IMR-90 (cell line): ENCODE measurements around the gene IL11. TPM values are rescaled to one million over a fixed set of nuclear protein-coding genes. Genes with fewer than 3 reads are reported as not detected.

Source experiments
- ATAC-seq: fragments of 200-7000 bp; cut with Tn5 transposase; 2 replicates; pipeline ENCODE4 v1.9.1; 2020; ENCODE audit warnings: low read depth, mild to moderate bottlenecking, moderate library complexity
- BruUV-seq: library from RNA; stranded (reverse); fragments of 400-500 nt; replicated peaks from 2 replicates; lab custom pipeline; 2021; lab: Mats Ljungman, UMichigan
- CTCF ChIA-PET: fragments of 300-600 bp; formaldehyde crosslinking; extraction: SDS; loops from one replicate; lab custom pipeline; 2021; ENCODE audit warnings: antibody characterized with exemption; lab: Yijun Ruan, JAX
- POLR2A ChIA-PET: fragments of 300-600 bp; sonication (Branson Sonifier 250); formaldehyde crosslinking; loops from one replicate; lab custom pipeline; 2022; ENCODE audit warnings: antibody characterized with exemption; ENCODE audit not compliant: unreplicated experiment; lab: Charles Lee
- DNase-seq: peaks from one replicate; pipeline ENCODE4 v3.0.0; 2013
- H2AFZ ChIP-seq: replicated peaks from 2 replicates; pipeline ENCODE3; 2013; ENCODE audit warnings: low read length, mild to moderate bottlenecking; ENCODE audit not compliant: poor library complexity
- H2AK5ac ChIP-seq: 2 replicates; pipeline ENCODE4 v1.6.1; 2013; ENCODE audit warnings: low read depth, low read length, inconsistent platforms
- H2AK9ac ChIP-seq: replicated peaks from 2 replicates; pipeline ENCODE3; 2013; ENCODE audit warnings: mild to moderate bottlenecking, low read depth, low read length, moderate library complexity; ENCODE audit not compliant: poor library complexity
- H2BK120ac ChIP-seq: 2 replicates; pipeline ENCODE4 v1.6.1; 2013; ENCODE audit warnings: low read depth, low read length, inconsistent platforms
- H2BK15ac ChIP-seq: 3 replicates; pipeline ENCODE4 v1.6.1; 2013; ENCODE audit warnings: low read depth, low read length, inconsistent platforms
- H2BK20ac ChIP-seq: 2 replicates; pipeline ENCODE4 v1.6.1; 2013; ENCODE audit warnings: low read depth, mild to moderate bottlenecking, inconsistent platforms, low read length, moderate library complexity
- H2BK5ac ChIP-seq: 2 replicates; pipeline ENCODE4 v1.6.1; 2013; ENCODE audit warnings: mild to moderate bottlenecking, low read depth, low read length, inconsistent platforms; ENCODE audit not compliant: poor library complexity, severe bottlenecking
- H3K14ac ChIP-seq: replicated peaks from 2 replicates; pipeline ENCODE4 v1.6.1; 2013; ENCODE audit warnings: low read depth, low read length, inconsistent platforms
- H3K18ac ChIP-seq: 2 replicates; pipeline ENCODE4 v1.6.1; 2013; ENCODE audit warnings: low read depth, low read length, control low read depth
- H3K23ac ChIP-seq: 2 replicates; pipeline ENCODE4 v1.6.1; 2013; ENCODE audit warnings: low read depth, low read length, inconsistent platforms
- H3K27ac ChIP-seq: 2 replicates; pipeline ENCODE4 v1.5.1; 2013; ENCODE audit warnings: mild to moderate bottlenecking, control low read depth, low read length; ENCODE audit not compliant: insufficient read depth
- H3K27me3 ChIP-seq: 2 replicates; pipeline ENCODE4 v1.6.1; 2013; ENCODE audit warnings: low read length; ENCODE audit not compliant: control insufficient read depth, insufficient read depth
- H3K36me3 ChIP-seq: 2 replicates; pipeline ENCODE4 v1.6.1; 2013; ENCODE audit warnings: low read length, mixed read lengths; ENCODE audit not compliant: control insufficient read depth, insufficient read depth
- H3K4ac ChIP-seq: 2 replicates; pipeline ENCODE4 v1.6.1; 2013; ENCODE audit warnings: low read depth, low read length, inconsistent platforms
- H3K4me1 ChIP-seq: 2 replicates; pipeline ENCODE4 v1.6.1; 2013; ENCODE audit warnings: low read length, mixed read lengths; ENCODE audit not compliant: control insufficient read depth, insufficient read depth
- H3K4me2 ChIP-seq: 2 replicates; pipeline ENCODE4 v1.6.1; 2013; ENCODE audit warnings: low read depth, mild to moderate bottlenecking, control low read depth, low read length, moderate library complexity
- H3K4me3 ChIP-seq: 2 replicates; pipeline ENCODE4 v1.5.1; 2013; ENCODE audit warnings: low read depth, mild to moderate bottlenecking, control low read depth, low read length, moderate library complexity; ENCODE audit not compliant: insufficient read depth
- H3K56ac ChIP-seq: 2 replicates; pipeline ENCODE4 v1.6.1; 2013; ENCODE audit warnings: low read length, inconsistent platforms; ENCODE audit not compliant: insufficient read depth; ENCODE audit errors: extremely low read depth
- H3K79me1 ChIP-seq, 2 experiments: 2 replicates each; pipeline ENCODE4 v1.6.1; 2013; ENCODE audit warnings: low read length in 2 of 2, inconsistent platforms in 1 of 2, low read depth in 1 of 2
- H3K9ac ChIP-seq: 2 replicates; pipeline ENCODE4 v1.6.1; 2013; ENCODE audit warnings: low read depth, low read length, control low read depth
- H3K9me1 ChIP-seq: 2 replicates; pipeline ENCODE4 v1.6.1; 2013; ENCODE audit warnings: low read length, inconsistent platforms; ENCODE audit not compliant: insufficient read depth
- H3K9me3 ChIP-seq: 2 replicates; pipeline ENCODE4 v1.6.1; 2013; ENCODE audit warnings: low read length; ENCODE audit not compliant: control insufficient read depth, insufficient read depth
- H4K20me1 ChIP-seq: 2 replicates; pipeline ENCODE4 v1.6.1; 2013; ENCODE audit warnings: low read length, inconsistent platforms; ENCODE audit not compliant: insufficient read depth
- H4K5ac ChIP-seq: 2 replicates; pipeline ENCODE4 v1.6.1; 2013; ENCODE audit warnings: mild to moderate bottlenecking, low read depth, low read length, control low read depth
- H4K8ac ChIP-seq, 2 experiments: 2 replicates each; pipeline ENCODE4 v1.6.1; 2013; ENCODE audit warnings: low read depth in 2 of 2, low read length in 2 of 2, control low read depth in 1 of 2, inconsistent platforms in 1 of 2
- H4K91ac ChIP-seq: 2 replicates; pipeline ENCODE4 v1.6.1; 2013; ENCODE audit warnings: low read depth, low read length, inconsistent platforms; ENCODE audit not compliant: insufficient read depth
- CEBPB ChIP-seq: IDR thresholded peaks from 2 replicates; pipeline ENCODE4 v1.6.1; 2012; ENCODE audit warnings: low read depth, low read length, improper control_type of control experiment
- CTCF ChIP-seq: conservative IDR thresholded peaks from 2 replicates; pipeline ENCODE4 v1.5.1; 2012; ENCODE audit warnings: mild to moderate bottlenecking, low read depth, low read length, improper control_type of control experiment
- ELK1 ChIP-seq: fragments of 150-350 bp; IDR thresholded peaks from 2 replicates; pipeline ENCODE4 v1.6.1; 2016; ENCODE audit warnings: low read depth, mild to moderate bottlenecking, low read length, moderate library complexity, borderline replicate concordance
- MAFK ChIP-seq: IDR thresholded peaks from 2 replicates; pipeline ENCODE4 v1.6.1; 2012; ENCODE audit warnings: low read depth, low read length, improper control_type of control experiment
- MXI1 ChIP-seq: IDR thresholded peaks from 2 replicates; pipeline ENCODE4 v1.6.1; 2012; ENCODE audit warnings: low read depth, mild to moderate bottlenecking, low read length, moderate library complexity, borderline replicate concordance
- NFE2L2 ChIP-seq: fragments of 150-350 bp; IDR thresholded peaks from 2 replicates; pipeline ENCODE4 v1.6.1; 2016; ENCODE audit warnings: low read depth, mild to moderate bottlenecking, low read length
- POLR2A ChIP-seq: IDR thresholded peaks from 2 replicates; pipeline ENCODE4 v1.6.1; 2012; ENCODE audit warnings: mild to moderate bottlenecking, low read depth, low read length
- RAD21 ChIP-seq: IDR thresholded peaks from 2 replicates; pipeline ENCODE4 v1.6.1; 2012; ENCODE audit warnings: low read length, improper control_type of control experiment
- RCOR1 ChIP-seq: IDR thresholded peaks from 2 replicates; pipeline ENCODE4 v1.6.1; 2012; ENCODE audit warnings: mild to moderate bottlenecking, low read length, improper control_type of control experiment; ENCODE audit not compliant: insufficient replicate concordance
- RFX5 ChIP-seq: IDR thresholded peaks from 2 replicates; pipeline ENCODE4 v1.8.0; 2012; ENCODE audit warnings: low read depth, mild to moderate bottlenecking, low read length, moderate library complexity
- SMC3 ChIP-seq: fragments of 150-350 bp; IDR thresholded peaks from 2 replicates; pipeline ENCODE4 v1.6.1; 2016; ENCODE audit warnings: low read depth, mild to moderate bottlenecking, antibody characterized with exemption, low read length, moderate library complexity
- USF2 ChIP-seq: fragments of 150-350 bp; IDR thresholded peaks from 2 replicates; pipeline ENCODE4 v1.6.1; 2017; ENCODE audit warnings: mild to moderate bottlenecking, antibody characterized with exemption, low read length, low read depth
- WGBS, 2 experiments: methylation state at CpG; one replicate each; pipeline versions ENCODE4 v1.1.5 to v1.1.7; 2013; ENCODE audit warnings: missing lambda C conversion rate in 2 of 2; ENCODE audit not compliant: insufficient read length in 1 of 2; ENCODE audit errors: extremely low coverage in 2 of 2; 5-methylcytosine and 5-hydroxymethylcytosine counted together
- dilution Hi-C: fragments of 300-500 bp; cut with HindIII; formaldehyde crosslinking; loops from one replicate; pipeline ENCODE4 v1.14.3; 2018; ENCODE audit warnings: low sequenced_read_pairs; ENCODE audit not compliant: unreplicated experiment
- in situ Hi-C: fragments of 300-500 bp; cut with MboI; formaldehyde crosslinking; loops from 3 replicates; pipeline ENCODE4 v1.14.3; 2019; ENCODE audit warnings: low sequenced_read_pairs, inconsistent platforms, mixed read lengths
- intact Hi-C: fragments of 100-400 bp; cut with micrococcal nuclease; formaldehyde crosslinking; loops from 2 replicates; pipeline ENCODE4 v1.10.0; 2022
- polyA plus RNA-seq, 3 experiments: library from polyadenylated mRNA; depleted of rRNA; stranded (reverse); fragments of >200 nt; gene quantifications; 2 replicates each; pipeline ENCODE4 v1.2.3, GENCODE V29; 2012; ENCODE audit warnings: low replicate concordance in 1 of 3
- total RNA-seq: library from RNA; depleted of rRNA; stranded (reverse); fragments of >200 nt; gene quantifications from 2 replicates; pipeline ENCODE4 v1.2.3, GENCODE V29; 2012

The IL11 gene
- total and polyA plus RNA-seq, 2 of the 4 experiments (the other 2 are of a cell fraction) = 14.3 to 33.6 TPM

- peak overlapping the region; percentile 55 for H2AK9ac ChIP-seq
- H2BK120ac ChIP-seq = no peak overlapping the region
- TF ChIP-seq RAD21 = no peak
- TF ChIP-seq RFX5 = no peak
- TF ChIP-seq POLR2A = no peak
- no peak for TF ChIP-seq ELK1
- TF ChIP-seq SMC3 = no peak
- no peak for TF ChIP-seq USF2
- TF ChIP-seq RCOR1 = no peak
- TF ChIP-seq CTCF = no peak
- TF ChIP-seq CEBPB = no peak
- TF ChIP-seq MAFK = no peak
- TF ChIP-seq MXI1 = no peak
- no peak for TF ChIP-seq NFE2L2
- peaks cover 10% of the 10 kb centered on the region; the same call in 1 of the 2 replicates for H3K9me1 ChIP-seq
- in situ Hi-C loops (no loop called here), dilution Hi-C loops (no loop called here), intact Hi-C loops (no loop called here)
- H3K9ac ChIP-seq = peak overlapping the region; percentile 20; the same call in 1 of the 2 replicates
- H3K4me2 ChIP-seq = peak overlapping the region; percentile 89
- no peak overlapping the region for H3K4ac ChIP-seq
- no peak overlapping the region for H2BK5ac ChIP-seq
- H3K36me3 ChIP-seq = peaks cover 15% of the 10 kb centered on the region; the same call in 1 of the 2 replicates
- no peak overlapping the region for H4K5ac ChIP-seq
- no peak for ATAC-seq
- H2BK20ac ChIP-seq = no peak overlapping the region
- H4K20me1 ChIP-seq = peaks cover 6% of the 10 kb centered on the region
- ChIA-PET CTCF (no interaction called here), POLR2A (no interaction called here)
- BruUV-seq = no TSS peak
- H3K4me1 ChIP-seq = peaks cover 13% of the 10 kb centered on the region
- no peak overlapping the region for H4K8ac ChIP-seq
- H3K79me1 ChIP-seq = peaks cover 4 to 17% of the 10 kb centered on the region in 2 experiments; a peak in 3 of 4 replicates
- no peak overlapping the region for H3K18ac ChIP-seq
- peak overlapping the region; percentile 62 for H2AK5ac ChIP-seq
- peak overlapping the region; percentile 66; the same call in 1 of the 2 replicates for H3K14ac ChIP-seq
- whole genome bisulfite sequencing, 2 experiments = 85% methylated on average over 19 of the region's 50 CpGs; no CpG with 5 or more reads in 1 of the 2 experiments
- no peak overlapping the region for H2BK15ac ChIP-seq
- H2AFZ ChIP-seq = peak overlapping the region; percentile 32
- no peak overlapping the region for H3K56ac ChIP-seq
- H3K27ac ChIP-seq = no peak overlapping the region; the same call in 1 of the 2 replicates
- no peak overlapping the region for H4K91ac ChIP-seq
- no peaks in the 10 kb centered on the region for H3K9me3 ChIP-seq
- no peak overlapping the region for H3K23ac ChIP-seq
- DNase-seq = no peak
- H3K27me3 ChIP-seq = no peaks in the 10 kb centered on the region
- H3K4me3 ChIP-seq = peak overlapping the region; percentile 23; the same call in 1 of the 2 replicates
Measured at GRCh38 chr19:55341595-55342531, 28.4 kb downstream of the IL11 start.
